ENCODE results near the gene CACNA2D1.
"Not testable (repeated sequence)": the region's sequence is repeated elsewhere in the genome, so short reads cannot be mapped to it uniquely, and the experiment has no call there.

CACNA2D1 gene

GRCh38 chr7:82434275-82435022 is 9.1 kb downstream of the CACNA2D1 start:
- no peak for DNase-seq (ENCODE audit: low read depth in 2 of 2, low spot score in 1 of 2)

GRCh38 chr7:82433507-82433906 is 10.1 kb downstream of the CACNA2D1 start:
- DNase-seq (ENCODE audit: low read depth in 2 of 2, low spot score in 1 of 2), result no peak

- not testable (repeated sequence) for DNase-seq (ENCODE audit: low read depth in 2 of 2, low spot score in 1 of 2)
Measured at GRCh38 chr7:82432743-82433142, 10.8 kb downstream of the CACNA2D1 start.

GRCh38 chr7:82430500-82431465 is 12.8 kb downstream of the CACNA2D1 start:
- DNase-seq (ENCODE audit: low read depth in 2 of 2, low spot score in 1 of 2), result no peak

GRCh38 chr7:82429408-82429807 is 14.2 kb downstream of the CACNA2D1 start:
- DNase-seq (ENCODE audit: low read depth in 2 of 2, low spot score in 1 of 2), result no peak

- no peak for DNase-seq (ENCODE audit: low read depth in 2 of 2, low spot score in 1 of 2)
Measured at GRCh38 chr7:82428186-82428961, 15.2 kb downstream of the CACNA2D1 start.

- DNase-seq (ENCODE audit: low read depth in 2 of 2, low spot score in 1 of 2), result no peak
Measured at GRCh38 chr7:82423446-82423845, 20.1 kb downstream of the CACNA2D1 start.

- DNase-seq (ENCODE audit: low read depth in 2 of 2, low spot score in 1 of 2), result no peak
Measured at GRCh38 chr7:82419200-82419599, 24.4 kb downstream of the CACNA2D1 start.

- DNase-seq (ENCODE audit: low read depth in 2 of 2, low spot score in 1 of 2), result no peak
Measured at GRCh38 chr7:82417898-82418297, 25.7 kb downstream of the CACNA2D1 start.

GRCh38 chr7:82416402-82416801 is 27.2 kb downstream of the CACNA2D1 start:
- DNase-seq (ENCODE audit: low read depth in 2 of 2, low spot score in 1 of 2), result no peak

GRCh38 chr7:82414389-82414788 is 29.2 kb downstream of the CACNA2D1 start:
- DNase-seq (ENCODE audit: low read depth in 2 of 2, low spot score in 1 of 2), result no peak

- no peak for DNase-seq (ENCODE audit: low read depth in 2 of 2, low spot score in 1 of 2)
Measured at GRCh38 chr7:82413237-82413636, 30.3 kb downstream of the CACNA2D1 start.

GRCh38 chr7:82411732-82412131 is 31.8 kb downstream of the CACNA2D1 start:
- no peak for DNase-seq (ENCODE audit: low read depth in 2 of 2, low spot score in 1 of 2)

- no peak for DNase-seq (ENCODE audit: low read depth in 2 of 2, low spot score in 1 of 2)
Measured at GRCh38 chr7:82410461-82410860, 33.1 kb downstream of the CACNA2D1 start.

- DNase-seq (ENCODE audit: low read depth in 2 of 2, low spot score in 1 of 2), result no peak
Measured at GRCh38 chr7:82406937-82407336, 36.6 kb downstream of the CACNA2D1 start.

- DNase-seq (ENCODE audit: low read depth in 2 of 2, low spot score in 1 of 2), result no peak
Measured at GRCh38 chr7:82405301-82405700, 38.3 kb downstream of the CACNA2D1 start.

GRCh38 chr7:82404652-82405051 is 38.9 kb downstream of the CACNA2D1 start:
- no peak for DNase-seq (ENCODE audit: low read depth in 2 of 2, low spot score in 1 of 2)

GRCh38 chr7:82404094-82404493 is 39.5 kb downstream of the CACNA2D1 start:
- no peak for DNase-seq (ENCODE audit: low read depth in 2 of 2, low spot score in 1 of 2)

- DNase-seq (ENCODE audit: low read depth in 2 of 2, low spot score in 1 of 2), result no peak
Measured at GRCh38 chr7:82397879-82398524, 45.6 kb downstream of the CACNA2D1 start.

- DNase-seq (ENCODE audit: low read depth in 2 of 2, low spot score in 1 of 2), result no peak
Measured at GRCh38 chr7:82396343-82396742, 47.2 kb downstream of the CACNA2D1 start.

GRCh38 chr7:82395147-82395546 is 48.4 kb downstream of the CACNA2D1 start:
- DNase-seq (ENCODE audit: low read depth in 2 of 2, low spot score in 1 of 2), result no peak

All from stimulated activated CD8-positive, alpha-beta memory T cell treated with anti-CD3 and anti-CD28 coated beads, Interleukin-4, amount 100 ng/mL, for 4 hours (primary cell).